Hematopoietic multipotent progenitor cell treated with erythropoietin and hydrocortisone succinate and interleukin-3 and kit ligand, for 15 days (in vitro differentiated cells): ENCODE data around the gene ABCC1.
A peak's percentile ranks its signal among the peaks of the same experiment; 100 is the strongest.
"Not testable (repeated sequence)": the region's sequence is repeated elsewhere in the genome, so short reads cannot be mapped to it uniquely, and the experiment has no call there.

Source experiments
- DNase-seq: peaks from one replicate; pipeline ENCODE4 v3.0.0-alpha.2; 2015; ENCODE audit warnings: low spot score

ABCC1 gene

GRCh38 chr16:15967655-15968315, 18.4 kb downstream of the ABCC1 start:
- DNase-seq: no peak

- no peak for DNase-seq
These were observed 20.8 kb downstream of the ABCC1 start for GRCh38 chr16:15970202-15970601.

GRCh38 chr16:15970743-15971439, 21.5 kb downstream of the ABCC1 start:
- no peak for DNase-seq

- DNase-seq: no peak
These were observed 22.0 kb downstream of the ABCC1 start for GRCh38 chr16:15971440-15971815.

- DNase-seq: no peak
These were observed 22.8 kb downstream of the ABCC1 start for GRCh38 chr16:15972046-15972868.

- no peak for DNase-seq
These were observed 24.0 kb downstream of the ABCC1 start for GRCh38 chr16:15973421-15973820.

- DNase-seq: no peak
These were observed 24.6 kb downstream of the ABCC1 start for GRCh38 chr16:15974057-15974456.

GRCh38 chr16:15975172-15975571, 25.8 kb downstream of the ABCC1 start:
- DNase-seq: no peak

GRCh38 chr16:15976225-15976812, 26.9 kb downstream of the ABCC1 start:
- no peak for DNase-seq

GRCh38 chr16:15976929-15977637, 27.7 kb downstream of the ABCC1 start:
- no peak for DNase-seq

- DNase-seq: no peak
These were observed 30.4 kb downstream of the ABCC1 start for GRCh38 chr16:15979801-15980200.

GRCh38 chr16:15980329-15980728, 30.9 kb downstream of the ABCC1 start:
- no peak for DNase-seq

- DNase-seq: no peak
These were observed 32.0 kb downstream of the ABCC1 start for GRCh38 chr16:15981382-15981781.

- DNase-seq: not testable (repeated sequence)
These were observed 32.9 kb downstream of the ABCC1 start for GRCh38 chr16:15982194-15982915.

GRCh38 chr16:15983898-15984297, 34.5 kb downstream of the ABCC1 start:
- no peak for DNase-seq

- no peak for DNase-seq
These were observed 35.7 kb downstream of the ABCC1 start for GRCh38 chr16:15985144-15985543.

GRCh38 chr16:15986261-15986660, 36.8 kb downstream of the ABCC1 start:
- no peak for DNase-seq

GRCh38 chr16:15988268-15989013, 39.0 kb downstream of the ABCC1 start:
- peak; percentile 23 for DNase-seq

- no peak for DNase-seq
These were observed 41.5 kb downstream of the ABCC1 start for GRCh38 chr16:15990902-15991301.

GRCh38 chr16:15993128-15993527, 43.7 kb downstream of the ABCC1 start:
- DNase-seq: no peak

GRCh38 chr16:15993541-15993940, 44.1 kb downstream of the ABCC1 start:
- DNase-seq: no peak
